ENCODE data around the gene LRRTM3.

LRRTM3 gene

GRCh38 chr10:66934711-66935110 lies 8.9 kb downstream of the LRRTM3 start:
- DNase-seq (ENCODE audit: low read depth), result no peak

- DNase-seq (ENCODE audit: low read depth), result no peak
Observed at GRCh38 chr10:66940965-66941364, 15.1 kb downstream of the LRRTM3 start.

- no peak for DNase-seq (ENCODE audit: low read depth)
Observed at GRCh38 chr10:66941491-66941890, 15.7 kb downstream of the LRRTM3 start.

GRCh38 chr10:66942407-66942806 lies 16.6 kb downstream of the LRRTM3 start:
- DNase-seq (ENCODE audit: low read depth), result no peak

GRCh38 chr10:66943590-66943989 lies 17.8 kb downstream of the LRRTM3 start:
- DNase-seq (ENCODE audit: low read depth), result no peak

- DNase-seq (ENCODE audit: low read depth), result no peak
Observed at GRCh38 chr10:66951896-66952295, 26.1 kb downstream of the LRRTM3 start.

GRCh38 chr10:66958466-66958865 lies 32.6 kb downstream of the LRRTM3 start:
- DNase-seq (ENCODE audit: low read depth), result no peak

GRCh38 chr10:66964946-66965345 lies 39.1 kb downstream of the LRRTM3 start:
- no peak for DNase-seq (ENCODE audit: low read depth)

- DNase-seq (ENCODE audit: low read depth), result no peak
Observed at GRCh38 chr10:66980246-66980815, 54.5 kb downstream of the LRRTM3 start.

GRCh38 chr10:66981361-66982052 lies 55.7 kb downstream of the LRRTM3 start:
- DNase-seq (ENCODE audit: low read depth), result no peak

- no peak for DNase-seq (ENCODE audit: low read depth)
Observed at GRCh38 chr10:66982053-66982420, 56.2 kb downstream of the LRRTM3 start.

- no peak for DNase-seq (ENCODE audit: low read depth)
Observed at GRCh38 chr10:66982792-66983474, 57.1 kb downstream of the LRRTM3 start.

- no peak for DNase-seq (ENCODE audit: low read depth)
Observed at GRCh38 chr10:66983475-66983818, 57.6 kb downstream of the LRRTM3 start.

GRCh38 chr10:66990143-66990830 lies 64.5 kb downstream of the LRRTM3 start:
- DNase-seq (ENCODE audit: low read depth), result no peak

- DNase-seq (ENCODE audit: low read depth), result no peak
Observed at GRCh38 chr10:66996996-66997395, 71.2 kb downstream of the LRRTM3 start.

- DNase-seq (ENCODE audit: low read depth), result no peak
Observed at GRCh38 chr10:66999762-67000545, 74.1 kb downstream of the LRRTM3 start.

GRCh38 chr10:67004690-67005089 lies 78.9 kb downstream of the LRRTM3 start:
- no peak for DNase-seq (ENCODE audit: low read depth)

- no peak for DNase-seq (ENCODE audit: low read depth)
Observed at GRCh38 chr10:67005981-67006380, 80.1 kb downstream of the LRRTM3 start.

- no peak for DNase-seq (ENCODE audit: low read depth)
Observed at GRCh38 chr10:67011480-67011879, 85.6 kb downstream of the LRRTM3 start.

GRCh38 chr10:67011981-67012380 lies 86.1 kb downstream of the LRRTM3 start:
- no peak for DNase-seq (ENCODE audit: low read depth)

- DNase-seq (ENCODE audit: low read depth), result peak; percentile 44
Observed at GRCh38 chr10:67015225-67015624, 89.4 kb downstream of the LRRTM3 start.

GRCh38 chr10:67017218-67017617 lies 91.4 kb downstream of the LRRTM3 start:
- peak; percentile 17 for DNase-seq (ENCODE audit: low read depth)
